Activated naive CD4-positive, alpha-beta T cell treated with anti-CD3 and anti-CD28 coated beads, Interleukin-2, amount 50 U/mL, for 72 hours (primary cell): ENCODE measurements around the gene MCUR1. TPM values are rescaled to one million over a fixed set of nuclear protein-coding genes. Genes with fewer than 3 reads are reported as not detected.
"Not testable (repeated sequence)": the region's sequence is repeated elsewhere in the genome, so short reads cannot be mapped to it uniquely, and the experiment has no call there.

Experiments
- ATAC-seq, 2 donors: fragments of 150-1000 bp; cut with Tn5 transposase; 2 replicates each; pipeline ENCODE4 v1.10.0; 2021; ENCODE audit warnings: mild to moderate bottlenecking in 2 of 2, moderate library complexity in 2 of 2
- DNase-seq, 2 donors: peaks; one replicate each; pipeline ENCODE4 v3.0.0; 2021 to 2022; ENCODE audit warnings: low spot score in 2 of 2
- H3K27ac Mint-ChIP-seq, 2 donors: one replicate each; pipeline ENCODE4 v1.8.0; 2022; ENCODE audit warnings: mild to moderate bottlenecking in 2 of 2, mixed read lengths in 2 of 2
- H3K36me3 Mint-ChIP-seq, 2 donors: one replicate each; pipeline ENCODE4 v1.8.0; 2022; ENCODE audit warnings: mixed read lengths in 2 of 2
- H3K9me3 Mint-ChIP-seq, 2 donors: one replicate each; pipeline ENCODE4 v1.8.0; 2022; ENCODE audit warnings: mixed read lengths in 2 of 2
- total RNA-seq, 2 donors: library from RNA; stranded (reverse); gene quantifications; one replicate each; pipeline ENCODE4 v1.2.3, GENCODE V29; 2022

Gene MCUR1
- total RNA-seq, 2 donors from 2014 or later, result 27.4 to 33.0 TPM

DNA sequence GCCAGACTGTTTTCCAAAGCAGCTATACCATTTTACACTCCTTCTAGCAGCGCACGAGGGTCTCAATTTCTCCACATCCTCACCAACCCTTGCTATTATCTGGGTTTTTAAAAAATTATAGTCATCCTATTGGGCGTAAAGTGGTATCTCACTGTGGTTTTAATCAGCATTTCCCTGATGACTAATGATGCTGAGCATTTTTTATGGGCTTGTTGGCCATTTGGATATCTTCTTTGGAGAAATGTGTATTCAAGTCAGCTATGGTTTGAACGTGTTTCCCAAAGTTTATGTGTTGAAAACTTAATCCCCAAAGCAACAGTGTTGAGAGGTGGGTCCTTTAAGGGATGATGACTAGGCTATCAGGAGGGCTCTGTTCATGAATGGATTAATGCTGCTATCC lies 6.7 kb downstream of the MCUR1 start:
- no peak for DNase-seq
- Mint-ChIP-seq H3K27ac (no peak overlapping the region), H3K36me3 (peaks cover 0 to 8% of the 10 kb centered on the region in 2 donors), H3K9me3 (no peaks in the 10 kb centered on the region)
- ATAC-seq, result no peak

DNA sequence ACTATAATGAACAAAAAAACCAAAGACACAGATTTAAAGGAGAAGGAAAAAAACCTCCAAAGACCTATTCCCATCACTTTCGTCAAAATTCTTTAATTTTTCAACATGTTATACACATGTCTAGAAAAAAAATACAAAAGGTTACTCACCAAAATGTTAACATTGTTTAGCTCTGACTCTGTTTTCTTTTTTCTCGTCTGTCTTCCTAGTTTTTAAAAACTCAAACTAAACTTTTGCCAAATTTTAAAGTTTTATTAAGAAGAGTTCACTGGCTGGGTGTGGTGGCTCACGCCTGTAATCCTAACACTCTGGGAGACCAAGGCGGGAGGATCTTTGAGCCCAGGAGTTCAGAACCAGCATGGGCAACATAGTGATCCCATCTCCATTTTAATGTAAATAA lies 10.8 kb downstream of the MCUR1 start:
- no peak for DNase-seq
- peak overlapping the region in 1 of 2 donors; percentile 50 for H3K27ac Mint-ChIP-seq
- ATAC-seq, result no peak
- H3K36me3 Mint-ChIP-seq, result peaks cover 0 to 5% of the 10 kb centered on the region in 2 donors
- H3K9me3 Mint-ChIP-seq, result no peaks in the 10 kb centered on the region

DNA sequence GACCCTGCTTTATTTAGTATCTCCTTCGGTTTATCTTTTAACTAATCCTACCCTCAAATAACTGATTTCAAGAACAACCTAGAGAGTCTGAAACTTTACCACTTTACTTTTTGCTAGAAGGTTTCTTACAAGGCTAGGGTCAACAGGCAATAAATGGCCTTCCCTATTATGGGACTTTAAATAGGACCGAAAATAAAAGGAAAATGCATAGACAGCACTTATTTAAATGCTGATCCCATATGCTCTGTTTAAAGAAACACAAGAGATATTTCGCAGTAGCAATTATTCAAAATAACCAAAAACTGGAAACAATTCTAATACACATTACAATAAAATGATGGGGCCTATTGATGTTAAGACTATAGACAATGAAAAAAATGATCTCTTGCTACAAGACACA lies 13.7 kb downstream of the MCUR1 start:
- ATAC-seq (no peak), DNase-seq (no peak)
- no peak overlapping the region for H3K27ac Mint-ChIP-seq
- H3K36me3 Mint-ChIP-seq, result peaks cover 0 to 5% of the 10 kb centered on the region in 2 donors
- H3K9me3 Mint-ChIP-seq, result no peaks in the 10 kb centered on the region

DNA sequence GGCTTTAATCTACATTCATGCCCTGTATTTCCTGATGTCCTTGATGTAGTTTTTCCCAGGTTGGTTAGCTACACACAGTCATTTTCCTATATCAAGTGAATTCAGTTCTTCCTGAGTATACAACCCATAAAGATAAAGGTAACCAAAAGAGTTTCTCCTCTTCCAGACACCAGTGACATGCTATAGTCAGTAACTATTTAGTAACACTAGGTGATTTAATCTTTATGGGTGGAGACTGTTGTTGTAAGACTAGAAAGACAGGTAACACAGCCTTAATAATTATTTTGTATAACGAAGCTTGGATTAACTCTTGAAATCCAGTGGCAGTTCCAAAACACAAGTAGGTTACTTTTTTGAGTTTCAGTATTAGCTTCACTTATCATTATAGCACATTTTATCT lies 17.6 kb downstream of the MCUR1 start:
- peaks cover 5 to 9% of the 10 kb centered on the region in 2 donors for H3K36me3 Mint-ChIP-seq
- no peaks in the 10 kb centered on the region for H3K9me3 Mint-ChIP-seq

DNA sequence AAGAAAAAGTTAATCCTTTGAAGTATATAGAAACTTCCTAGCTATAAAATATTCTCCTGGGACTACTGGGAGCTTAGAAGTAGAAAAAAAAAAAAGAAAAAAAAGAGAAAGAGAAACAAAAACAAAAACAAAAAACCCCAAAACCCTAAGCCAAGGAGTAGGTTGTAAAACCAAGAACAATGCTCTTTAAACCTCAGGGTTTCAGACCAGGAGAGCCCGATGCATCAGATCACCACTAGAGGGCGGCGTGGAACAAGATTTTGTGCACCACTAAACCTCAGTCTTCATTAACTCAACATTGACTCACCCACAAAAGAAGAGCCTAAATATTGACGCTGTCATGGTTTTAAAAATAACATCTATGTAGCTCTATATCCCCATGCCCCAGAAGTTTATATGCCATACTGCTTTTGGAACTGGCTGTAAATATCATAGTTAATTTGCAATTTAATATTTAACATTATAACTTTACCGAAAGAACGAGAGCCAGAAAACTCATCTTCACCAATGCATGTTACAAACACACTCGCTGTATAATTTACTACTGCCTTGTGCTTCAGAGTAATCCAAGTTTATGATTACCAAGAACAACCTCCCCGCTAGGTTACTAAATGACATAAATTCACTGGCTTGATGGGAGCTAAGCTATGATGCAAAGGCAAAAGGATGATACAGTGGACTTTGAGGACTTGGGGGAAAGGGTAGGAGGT lies 19.2 kb downstream of the MCUR1 start:
- H3K27ac Mint-ChIP-seq, result peak overlapping the region in 1 of 2 donors; percentile 36
- peaks cover 5 to 6% of the 10 kb centered on the region in 2 donors for H3K36me3 Mint-ChIP-seq
- ATAC-seq, result peak; percentile 90 to 97
- no peaks in the 10 kb centered on the region for H3K9me3 Mint-ChIP-seq
- peak; percentile 70 to 87 for DNase-seq

More for the DNA sequence above, 17.6 kb downstream of the MCUR1 start:
- DNase-seq, result no peak
- H3K27ac Mint-ChIP-seq, result no peak overlapping the region
- ATAC-seq, result no peak

DNA sequence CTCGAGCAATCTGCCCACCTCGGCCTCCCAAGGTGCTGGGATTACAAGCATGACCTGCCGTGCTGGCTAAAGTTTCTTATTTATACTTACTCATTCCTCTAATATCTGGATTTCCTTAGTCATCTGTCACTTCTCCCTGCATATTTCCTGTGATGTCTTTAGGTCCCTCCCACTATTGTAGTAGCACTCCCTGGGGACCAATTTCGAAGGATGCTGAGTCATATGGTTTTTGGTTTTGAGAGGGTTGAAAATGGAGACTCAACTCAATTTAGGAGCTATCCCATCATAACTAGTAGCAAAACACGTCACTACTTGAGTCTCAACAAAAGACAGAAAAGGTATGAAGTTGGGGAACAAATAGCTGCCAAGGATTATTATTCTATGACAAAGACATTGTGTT lies 20.2 kb downstream of the MCUR1 start:
- ATAC-seq (peak; percentile 28 to 82), DNase-seq (no peak)
- no peaks in the 10 kb centered on the region for H3K9me3 Mint-ChIP-seq
- H3K36me3 Mint-ChIP-seq, result peaks cover 5 to 16% of the 10 kb centered on the region in 2 donors
- peak overlapping the region in 1 of 2 donors; percentile 41 for H3K27ac Mint-ChIP-seq

DNA sequence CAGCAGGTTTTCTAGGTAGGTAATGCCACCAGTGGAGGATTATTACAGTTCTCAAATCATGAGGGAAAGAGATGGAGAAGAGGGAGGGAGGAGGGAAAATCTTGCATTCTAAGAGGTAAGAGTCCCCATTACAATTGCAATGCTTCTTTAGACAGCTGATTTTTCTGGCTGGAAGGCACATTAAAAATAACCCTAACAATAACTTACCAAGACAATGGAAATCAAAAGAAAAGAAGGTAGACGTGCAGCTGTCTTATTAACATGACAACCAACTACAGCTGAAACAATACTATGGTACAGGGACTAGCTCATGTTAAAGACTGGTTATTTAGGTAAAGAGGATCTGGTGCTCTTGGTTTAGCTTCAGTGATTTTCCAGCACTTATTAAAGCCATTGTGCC lies 24.6 kb downstream of the MCUR1 start:
- H3K36me3 Mint-ChIP-seq, result peaks cover 5 to 16% of the 10 kb centered on the region in 2 donors
- ATAC-seq, result no peak
- no peak for DNase-seq
- no peaks in the 10 kb centered on the region for H3K9me3 Mint-ChIP-seq
- no peak overlapping the region for H3K27ac Mint-ChIP-seq

DNA sequence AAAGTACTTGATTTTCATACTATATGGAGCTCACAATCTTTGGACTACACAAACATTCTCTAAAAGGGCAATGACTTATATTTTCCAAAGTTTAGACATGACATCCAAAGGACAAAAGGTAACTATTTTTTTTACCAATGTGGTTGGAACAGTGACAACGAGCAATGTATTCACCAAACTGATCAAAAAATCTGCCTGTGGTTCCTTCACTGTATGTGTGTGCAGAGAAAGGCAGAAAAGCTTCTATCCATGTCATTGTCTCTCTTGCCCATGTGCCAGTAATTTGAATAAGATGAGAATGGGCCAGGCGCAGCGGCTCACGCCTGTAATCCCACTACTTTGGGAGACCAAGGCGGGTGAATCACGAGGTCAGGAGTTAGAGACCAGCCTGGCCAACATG lies 25.5 kb downstream of the MCUR1 start:
- Mint-ChIP-seq H3K9me3 (no peaks in the 10 kb centered on the region), H3K36me3 (peaks cover 5 to 18% of the 10 kb centered on the region in 2 donors), H3K27ac (peak overlapping the region; percentile 54 to 77)
- no peak for DNase-seq
- peak; percentile 67 to 76 for ATAC-seq

DNA sequence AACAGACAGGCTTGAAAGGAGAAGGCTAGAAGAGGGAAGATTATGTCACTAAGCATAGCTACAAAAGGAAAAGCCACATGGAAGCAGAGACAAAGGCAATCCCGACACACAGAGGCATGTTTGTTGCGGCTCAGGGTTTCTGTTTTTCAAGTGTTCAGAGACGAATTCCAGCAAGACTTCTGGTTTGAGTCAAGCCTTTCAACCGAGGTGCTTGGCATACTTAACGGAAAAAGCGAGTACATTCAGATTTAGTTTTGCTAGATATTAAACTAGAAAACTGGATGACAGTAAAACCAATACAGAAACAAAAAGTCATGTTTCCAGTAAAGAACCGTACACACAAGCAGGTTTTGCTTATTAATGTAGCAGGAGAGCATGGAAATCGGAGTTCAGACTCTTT lies 27.2 kb downstream of the MCUR1 start:
- ATAC-seq, result peak; percentile 71 to 85
- Mint-ChIP-seq H3K9me3 (no peaks in the 10 kb centered on the region), H3K27ac (peak overlapping the region; percentile 59 to 89), H3K36me3 (peaks cover 5 to 23% of the 10 kb centered on the region in 2 donors)
- peak in 1 of 2 donors; percentile 41 for DNase-seq

DNA sequence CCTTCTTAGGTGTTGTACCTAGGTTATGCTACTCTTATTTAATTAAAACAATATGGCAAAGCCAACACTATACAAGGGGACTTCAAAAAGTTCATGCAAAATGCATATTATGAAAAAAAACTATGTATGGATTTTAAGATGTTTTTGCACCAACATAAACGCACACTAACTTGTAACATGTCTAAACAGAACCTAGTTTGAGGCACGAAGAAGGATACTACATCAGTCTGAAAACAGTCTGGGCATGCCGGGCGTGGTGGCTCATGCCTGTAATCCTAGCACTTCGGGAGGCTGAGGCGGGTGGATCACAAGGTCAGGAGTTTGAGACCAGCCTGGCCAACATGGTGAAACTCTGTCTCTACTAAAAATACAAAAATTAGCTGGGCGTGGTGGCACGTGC lies 34.2 kb downstream of the MCUR1 start:
- not testable (repeated sequence) for ATAC-seq, DNase-seq, H3K27ac Mint-ChIP-seq, H3K36me3 Mint-ChIP-seq, H3K9me3 Mint-ChIP-seq

DNA sequence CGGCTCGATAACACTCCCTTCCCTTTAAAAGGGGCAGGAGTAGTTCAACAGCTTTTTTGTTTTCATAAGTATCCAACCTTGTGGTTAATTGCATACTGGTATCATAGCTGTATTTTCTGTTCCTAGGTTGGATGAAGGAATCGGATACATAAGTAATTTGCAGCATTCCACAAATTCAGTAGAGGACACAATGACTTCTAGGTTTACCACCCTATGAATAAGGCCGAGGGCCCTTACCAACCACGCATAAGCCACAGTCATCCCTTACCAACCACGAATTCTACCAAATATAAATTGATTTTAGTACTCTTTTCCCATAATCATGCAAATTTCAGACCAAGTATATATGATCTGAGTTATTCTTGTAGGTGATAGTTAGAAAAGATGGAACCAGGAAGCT lies 36.3 kb downstream of the MCUR1 start:
- Mint-ChIP-seq H3K36me3 (no peaks in the 10 kb centered on the region), H3K27ac (no peak overlapping the region), H3K9me3 (no peaks in the 10 kb centered on the region)
- ATAC-seq, result no peak
- DNase-seq, result no peak

DNA sequence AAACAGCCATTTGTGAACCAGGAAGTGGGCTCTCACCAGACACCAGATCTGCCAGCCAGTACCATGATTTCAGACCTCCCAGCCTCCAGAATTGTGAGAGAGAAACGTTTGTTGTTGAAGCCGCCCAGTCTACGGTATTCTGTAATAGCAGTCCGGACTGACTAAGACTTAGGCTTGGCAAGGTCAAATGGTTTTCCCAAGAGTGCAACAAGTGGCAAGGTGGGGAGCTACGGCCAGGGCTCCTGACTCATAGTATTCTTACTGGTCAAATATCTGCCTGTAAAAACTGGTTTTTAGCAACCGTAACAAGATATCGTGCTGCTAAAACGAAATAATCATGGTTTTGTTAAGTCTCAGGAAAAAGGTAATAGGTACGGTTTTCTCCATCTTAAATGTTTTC lies 37.8 kb downstream of the MCUR1 start:
- no peak for ATAC-seq
- no peak for DNase-seq
- H3K27ac Mint-ChIP-seq, result no peak overlapping the region
- no peaks in the 10 kb centered on the region for H3K36me3 Mint-ChIP-seq
- H3K9me3 Mint-ChIP-seq, result no peaks in the 10 kb centered on the region

DNA sequence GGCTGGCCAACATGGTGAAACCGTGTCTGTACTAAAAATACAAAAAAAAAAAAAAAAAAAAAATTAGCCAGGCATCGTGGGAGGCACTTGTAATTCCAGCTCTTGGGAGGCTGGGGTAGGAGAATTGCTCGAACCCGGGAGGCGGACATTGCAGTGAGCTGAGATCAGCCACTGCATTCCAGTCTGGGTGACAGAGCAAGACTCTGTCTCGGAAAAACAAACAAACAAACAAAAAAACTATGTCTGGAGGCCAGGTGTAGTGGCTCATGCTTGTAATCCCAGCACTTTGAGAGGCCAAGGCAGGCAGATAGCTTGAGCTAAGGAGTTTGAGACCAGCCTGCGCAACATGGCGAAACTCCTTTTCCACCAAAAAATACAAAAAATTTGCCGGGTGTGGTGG lies 38.9 kb downstream of the MCUR1 start:
- not testable (repeated sequence) for H3K36me3 Mint-ChIP-seq, ATAC-seq, H3K9me3 Mint-ChIP-seq, H3K27ac Mint-ChIP-seq, DNase-seq

DNA sequence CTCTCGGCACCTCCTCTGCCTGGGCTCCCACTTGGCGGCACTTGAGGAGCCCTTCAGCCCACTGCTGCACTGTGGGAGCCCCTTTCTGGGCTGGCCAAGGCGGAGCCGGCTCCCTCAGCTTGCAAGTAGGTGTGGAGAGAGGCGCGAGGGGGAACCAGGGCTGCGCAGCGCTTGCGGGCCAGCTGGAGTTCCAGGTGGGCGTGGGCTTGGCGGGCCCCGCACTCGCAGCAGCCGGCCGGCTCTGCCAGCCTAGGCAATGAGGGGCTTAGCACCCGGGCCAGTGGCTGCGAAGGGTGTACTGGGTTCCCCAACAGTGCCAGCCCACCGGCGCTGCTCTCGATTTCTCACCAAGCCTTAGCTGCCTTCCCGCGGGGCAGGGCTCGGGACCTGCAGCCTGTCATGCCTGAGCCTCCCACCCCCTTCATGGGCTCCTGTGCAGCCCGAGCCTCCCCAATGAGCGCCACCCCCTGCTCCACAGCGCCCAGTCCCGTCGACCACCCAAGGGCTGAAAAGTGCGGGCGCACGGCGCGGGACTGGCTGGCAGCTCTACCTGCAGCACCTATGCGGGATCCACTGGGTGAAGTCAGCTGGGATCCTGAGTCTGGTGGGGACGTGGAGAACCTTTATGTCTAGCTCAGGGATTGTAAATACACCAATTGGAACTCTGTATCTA lies 41.9 kb downstream of the MCUR1 start:
- ATAC-seq, DNase-seq, H3K9me3 Mint-ChIP-seq, H3K27ac Mint-ChIP-seq, H3K36me3 Mint-ChIP-seq: not testable (repeated sequence)

DNA sequence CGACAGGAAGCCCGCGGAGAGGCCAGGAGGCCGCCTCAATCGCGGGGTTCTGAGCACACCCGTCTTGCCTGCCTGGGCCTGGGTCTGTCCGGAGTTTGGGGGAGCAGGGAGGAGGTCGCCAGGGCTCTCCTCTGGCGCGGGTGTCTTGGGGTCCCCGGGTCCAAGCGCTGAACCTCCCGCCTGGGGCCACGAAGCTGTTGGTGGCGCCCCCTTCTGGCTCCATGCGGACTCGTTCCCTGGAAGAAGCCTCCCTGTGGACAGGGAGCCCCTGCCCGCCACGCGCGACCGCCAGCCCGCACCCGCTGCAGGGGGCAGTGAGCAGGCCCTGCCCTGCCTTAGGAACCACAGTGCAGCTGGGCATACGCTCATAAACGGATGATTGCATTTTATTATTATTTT lies 44.7 kb downstream of the MCUR1 start:
- H3K9me3 Mint-ChIP-seq, result no peaks in the 10 kb centered on the region
- DNase-seq (no peak), ATAC-seq (no peak)
- H3K27ac Mint-ChIP-seq, result no peak overlapping the region
- no peaks in the 10 kb centered on the region for H3K36me3 Mint-ChIP-seq

DNA sequence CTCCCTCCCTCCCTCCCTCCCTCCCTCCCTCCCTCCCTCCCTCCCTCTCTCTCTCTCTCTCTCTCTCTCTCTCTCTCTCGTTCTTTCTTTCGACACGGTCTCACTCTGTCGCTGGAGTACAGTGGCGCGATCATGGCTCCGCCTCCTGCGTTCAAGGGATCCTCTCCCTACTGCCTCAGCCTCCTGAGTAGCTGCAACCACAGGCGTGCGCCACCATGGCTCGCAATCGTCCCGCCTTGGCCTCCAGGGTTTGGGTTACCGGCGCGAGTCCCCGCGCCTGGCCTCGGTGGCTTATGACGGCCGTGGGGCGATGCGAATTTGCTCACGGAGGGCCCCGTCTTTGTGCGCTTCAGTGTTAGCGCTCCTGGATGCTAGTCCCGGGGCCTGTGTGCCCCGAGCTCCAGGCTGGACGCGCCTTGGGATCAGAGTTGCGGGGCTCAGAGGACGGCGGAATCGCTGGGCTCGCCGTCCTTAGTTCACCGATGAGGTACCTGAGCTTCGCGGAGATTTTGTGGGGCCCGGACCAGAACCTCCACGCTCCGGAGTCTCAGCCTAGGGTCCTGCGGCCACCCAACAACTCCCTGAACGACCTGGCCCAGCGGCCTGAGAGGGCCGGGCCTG lies 45.2 kb downstream of the MCUR1 start:
- Mint-ChIP-seq H3K27ac (no peak overlapping the region), H3K36me3 (peaks cover 0 to under 1% of the 10 kb centered on the region in 2 donors), H3K9me3 (no peaks in the 10 kb centered on the region)
- DNase-seq (no peak), ATAC-seq (no peak)

DNA sequence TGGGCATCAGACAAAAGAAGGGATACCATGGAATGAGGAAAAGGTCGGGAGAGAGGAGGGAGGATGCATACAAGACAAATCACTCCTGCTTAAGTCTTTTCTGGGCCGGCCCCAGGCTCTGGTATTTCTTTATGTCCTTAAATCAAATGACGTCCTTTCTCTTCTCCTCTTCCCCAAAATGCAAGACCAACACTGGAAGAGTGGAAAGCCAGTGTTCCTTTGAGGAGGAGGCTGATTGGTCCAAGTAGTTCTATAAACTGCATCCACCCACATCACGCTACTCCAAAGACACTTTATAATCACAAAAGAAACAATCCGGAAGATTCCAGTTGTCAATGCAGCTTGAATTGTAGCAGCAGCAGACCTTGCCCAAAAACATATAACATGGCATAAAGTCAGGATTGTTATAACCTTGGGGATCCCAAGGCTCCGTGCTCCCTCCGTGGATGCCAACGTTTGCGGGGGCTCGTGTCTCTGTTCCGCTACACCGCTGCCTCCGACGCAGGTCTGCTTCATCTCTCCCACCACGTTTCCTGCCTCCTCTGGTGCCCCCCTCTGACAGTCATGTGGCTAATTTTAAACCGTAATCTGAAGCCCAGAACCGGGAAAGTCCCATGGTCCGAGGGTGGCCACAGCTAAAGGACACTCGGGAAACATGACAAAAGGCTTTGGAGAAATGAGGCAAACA lies 47.1 kb downstream of the MCUR1 start:
- H3K36me3 Mint-ChIP-seq, result peaks cover 0 to 6% of the 10 kb centered on the region in 2 donors
- no peaks in the 10 kb centered on the region for H3K9me3 Mint-ChIP-seq
- DNase-seq, result no peak
- no peak overlapping the region for H3K27ac Mint-ChIP-seq
- ATAC-seq, result peak in 1 of 2 donors; percentile 21
